ENCODE data around the gene ZNF485. TPM values are rescaled to one million over a fixed set of nuclear protein-coding genes. Genes with fewer than 3 reads are reported as not detected.
A peak's percentile ranks its signal among the peaks of the same experiment; 100 is the strongest.

Gene ZNF485
- total RNA-seq (2013; cell fraction: nucleolus; rRNA removed), result 39.2 and 44.9 TPM in 2 replicates
- total RNA-seq (2014; rRNA removed), result 4.3 and 4.6 TPM in 2 replicates
- 7.5 and 7.6 TPM in 2 replicates for total RNA-seq (2014; rRNA removed; fragmentation: Illumina TruSeq; extraction: Trizol)
- total RNA-seq (2021), result 4.1 and 5.4 TPM in 2 replicates
- 1.3 TPM for polyA plus RNA-seq (2011; ENCODE audit: low read depth)
- 7.2 and 9.8 TPM in 2 replicates for polyA plus RNA-seq (2011; rRNA removed)
- 7.1 and 8.3 TPM in 2 replicates for polyA plus RNA-seq (2011; cell fraction: cytosol; rRNA removed)
- polyA plus RNA-seq (2011; cell fraction: nucleus; rRNA removed), result 6.4 and 9.4 TPM in 2 replicates
- 1.5 and 3.2 TPM in 2 replicates for polyA plus RNA-seq (2012)
- 5.2 and 5.7 TPM in 2 replicates for polyA plus RNA-seq (2014; fragmentation: Illumina TruSeq; extraction: Trizol)
- 1 to 10 TPM; 4.2 TPM for polyA plus RNA-seq (2014; fragmentation: Nextera tagmentation; extraction: Ambion mirVana)
- 4.4 and 4.8 TPM in 2 replicates for polyA plus RNA-seq (2014; rRNA removed)
- 1 to 10 TPM; 3.2 to 5.7 TPM for polyA plus RNA-seq (2016; fragmentation: Nextera tagmentation; extraction: Ambion mirVana)
- 11.6 and 13.5 TPM in 2 replicates for polyA minus RNA-seq (2011; rRNA and poly(A)+ RNA removed)
- polyA minus RNA-seq (2011; cell fraction: cytosol; rRNA and poly(A)+ RNA removed), result 2.9 and 4.6 TPM in 2 replicates
- polyA minus RNA-seq (2011; cell fraction: nucleus; rRNA and poly(A)+ RNA removed), result 11.4 and 21.2 TPM in 2 replicates
- Bru-seq, nascent RNA, result percentile 75 among the genes with signal in this experiment
- BruChase-seq, experiment 1, labeled RNA remaining after a 6-hour chase, result percentile 57 among the genes with signal in this experiment
- BruChase-seq, experiment 2, labeled RNA remaining after a 2-hour chase, result percentile 61 among the genes with signal in this experiment
- long read RNA-seq, experiment 1, partial matches to known transcripts, result 0 of 5 reads
- long read RNA-seq, experiment 1, other reads (novel, unspliced or antisense), result 2 of 5 reads
- long read RNA-seq, experiment 2, transcript ZNF485-201 (5 exons, 2,054 nt), result major isoform, 32 of 38 reads
- long read RNA-seq, experiment 2, partial matches to known transcripts, result 0 of 38 reads
- long read RNA-seq, experiment 2, other reads (novel, unspliced or antisense), result 4 of 38 reads

GRCh38 chr10:43606323-43607198 is at the start of gene ZNF485:
ZNF485 (plus strand) TSS chr10:43606438; CDS start chr10:43607051, 613 bp downstream.
- CTCF ChIA-PET, result interaction anchor here (0.9 to 1.5 kb wide), 3 partner anchors 12 to 144 kb away, joined by 3 to 4 read pairs (median 3); partner anchors contain the start of gene ZNF239
- BruUV-seq (replicated peaks), result no TSS peak
- DNase-seq (ENCODE audit: low read depth, low spot score) (no peak), ATAC-seq (peak; percentile 99), FAIRE-seq (peak; percentile 27)
- H3K9me3 ChIP-seq (replicated peaks; ENCODE audit: control insufficient read depth, insufficient read depth, low read length), result peaks cover 2% of the 10 kb centered on the region; the same call in 1 of the 3 replicates
- H3K9ac ChIP-seq (ENCODE audit: control insufficient read depth, insufficient read depth, low read length), result peak within 1 kb of the TSS; percentile 74
- in situ Hi-C loops (cut with MboI) (no loop called here), intact Hi-C loops (cut with micrococcal nuclease; ENCODE audit: unreplicated experiment) (no loop called here)
- WGBS (ENCODE audit: insufficient coverage, insufficient replicate concordance, low lambda C conversion rate, missing lambda C conversion rate), result 7% methylated on average over 40 of the region's 58 CpGs
- no peaks in the 10 kb centered on the region for H3K27me3 ChIP-seq (replicated peaks in 1 of 2; ENCODE audit: control insufficient read depth in 2 of 2, insufficient read depth in 2 of 2, low read length in 1 of 2)
- peak within 1 kb of the TSS; percentile 86 for H3K4me3 ChIP-seq
- peaks cover 3% of the 10 kb centered on the region for H3K79me2 ChIP-seq (ENCODE audit: control insufficient read depth, insufficient read depth, low read length)
- no peaks in the 10 kb centered on the region for H4K20me1 ChIP-seq (ENCODE audit: control insufficient read depth, insufficient read depth)
- RAD21 ChIA-PET (ENCODE audit: unreplicated experiment), result interaction anchor here (1.0 kb wide), 1 partner anchor 12 kb away, joined by 5 read pairs; no protein-coding TSS in a partner anchor
- peaks cover 0 to 4% of the 10 kb centered on the region in 2 experiments; a peak in 2 of 4 replicates for H3K36me3 ChIP-seq (ENCODE audit: control insufficient read depth in 2 of 2, insufficient read depth in 2 of 2, low read length in 1 of 2)
- H3K4me2 ChIP-seq (ENCODE audit: control insufficient read depth, insufficient read depth), result peak within 1 kb of the TSS; percentile 95
- POLR2A ChIA-PET, result interaction anchor here (1.4 kb wide), 1 partner anchor 11 kb away, joined by 3 read pairs; no protein-coding TSS in a partner anchor
- peak within 1 kb of the TSS; percentile 50; the same call in 1 of the 2 replicates for H3K27ac ChIP-seq (ENCODE audit: control insufficient read depth, insufficient read depth)
- SMC1A ChIA-PET (ENCODE audit: uncharacterized antibody, unreplicated experiment), result interaction anchor here (0.6 to 4.4 kb wide), 4 partner anchors 8 to 112 kb away, joined by 3 to 18 read pairs (median 6); partner anchors contain the start of gene ZNF32
- H3K4me1 ChIP-seq (ENCODE audit: control insufficient read depth, insufficient read depth, low read length), result no peaks in the 10 kb centered on the region; the same call in 1 of the 2 replicates
- H2AFZ ChIP-seq (ENCODE audit: control insufficient read depth, low read depth, low read length), result peak within 1 kb of the TSS; percentile 90
- TF ChIP-seq SREBF1 (IDR thresholded peaks at IDR 0.05; ENCODE audit: low read length) (peak; percentile 45; the same call in 1 of the 2 replicates), SMC3 (IDR thresholded peaks at IDR 0.05; ENCODE audit: borderline replicate concordance, low read length) (no peak), SRF (IDR thresholded peaks at IDR 0.05; ENCODE audit: low read depth in 2 of 2, low read length in 2 of 2) (0 out of 4 replicates have a peak, but pooled peaks of 1 of the 2 experiments have one; percentile 54), NFYB (IDR thresholded peaks at IDR 0.05; ENCODE audit: insufficient read depth, low read depth, low read length) (no peak), CEBPB (IDR thresholded peaks at IDR 0.05; ENCODE audit: borderline replicate concordance in 1 of 2, low read depth in 2 of 2, low read length in 2 of 2) (no peak), USF1 (IDR thresholded peaks at IDR 0.05; ENCODE audit: borderline replicate concordance, extremely low read length, insufficient read depth, low read depth, low read length) (peak; percentile 55), ZSCAN29 (IDR thresholded peaks at IDR 0.05) (no peak), HDAC6 (IDR thresholded peaks at IDR 0.05; ENCODE audit: unreplicated experiment) (no peak), NFIC (IDR thresholded peaks at IDR 0.05; ENCODE audit: low read depth, low read length) (no peak), NR2C1 (IDR thresholded peaks at IDR 0.05) (peak; percentile 88), SMAD1 (IDR thresholded peaks at IDR 0.05; ENCODE audit: low read depth, partially characterized antibody) (no peak)
- TF ChIP-seq, protein P1, sequence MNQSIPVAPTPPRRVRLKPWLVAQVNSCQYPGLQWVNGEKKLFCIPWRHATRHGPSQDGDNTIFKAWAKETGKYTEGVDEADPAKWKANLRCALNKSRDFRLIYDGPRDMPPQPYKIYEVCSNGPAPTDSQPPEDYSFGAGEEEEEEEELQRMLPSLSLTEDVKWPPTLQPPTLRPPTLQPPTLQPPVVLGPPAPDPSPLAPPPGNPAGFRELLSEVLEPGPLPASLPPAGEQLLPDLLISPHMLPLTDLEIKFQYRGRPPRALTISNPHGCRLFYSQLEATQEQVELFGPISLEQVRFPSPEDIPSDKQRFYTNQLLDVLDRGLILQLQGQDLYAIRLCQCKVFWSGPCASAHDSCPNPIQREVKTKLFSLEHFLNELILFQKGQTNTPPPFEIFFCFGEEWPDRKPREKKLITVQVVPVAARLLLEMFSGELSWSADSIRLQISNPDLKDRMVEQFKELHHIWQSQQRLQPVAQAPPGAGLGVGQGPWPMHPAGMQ (IDR thresholded peaks at IDR 0.05; ENCODE audit: borderline replicate concordance), result no peak
- TF ChIP-seq, protein P2, sequence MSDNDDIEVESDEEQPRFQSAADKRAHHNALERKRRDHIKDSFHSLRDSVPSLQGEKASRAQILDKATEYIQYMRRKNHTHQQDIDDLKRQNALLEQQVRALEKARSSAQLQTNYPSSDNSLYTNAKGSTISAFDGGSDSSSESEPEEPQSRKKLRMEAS (IDR thresholded peaks at IDR 0.05; ENCODE audit: low read depth, low read length), result peak; percentile 96
